HG03442 (cell line): Measurements from ENCODE around the gene NPAS3.

Source experiments
- ATAC-seq: cut with Tn5 transposase; IDR thresholded peaks from one replicate; pipeline ENCODE4 v1.9.1; 2021; ENCODE audit warnings: mild to moderate bottlenecking, moderate library complexity; ENCODE audit not compliant: unreplicated experiment

The NPAS3 gene

DNA sequence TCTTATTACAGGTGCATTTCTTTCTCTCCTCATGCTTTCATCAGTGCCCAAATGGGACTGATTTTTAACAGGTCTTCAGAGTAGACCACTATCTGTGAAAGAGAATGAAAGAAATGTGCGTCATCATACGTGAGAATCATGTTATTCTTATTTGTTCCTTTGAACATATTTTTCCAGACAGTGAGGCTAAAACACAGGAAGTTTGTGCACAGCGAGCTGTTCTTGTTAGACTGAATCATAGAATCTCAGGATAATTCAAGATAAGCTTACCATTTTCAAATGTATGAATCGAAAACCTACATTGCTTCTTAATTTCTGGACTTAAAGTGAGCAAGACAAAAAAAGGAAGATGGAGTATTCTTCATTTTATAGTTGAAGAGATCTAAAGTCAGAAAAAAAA, 629.1 kb downstream of the NPAS3 start:
- no peak for ATAC-seq

DNA sequence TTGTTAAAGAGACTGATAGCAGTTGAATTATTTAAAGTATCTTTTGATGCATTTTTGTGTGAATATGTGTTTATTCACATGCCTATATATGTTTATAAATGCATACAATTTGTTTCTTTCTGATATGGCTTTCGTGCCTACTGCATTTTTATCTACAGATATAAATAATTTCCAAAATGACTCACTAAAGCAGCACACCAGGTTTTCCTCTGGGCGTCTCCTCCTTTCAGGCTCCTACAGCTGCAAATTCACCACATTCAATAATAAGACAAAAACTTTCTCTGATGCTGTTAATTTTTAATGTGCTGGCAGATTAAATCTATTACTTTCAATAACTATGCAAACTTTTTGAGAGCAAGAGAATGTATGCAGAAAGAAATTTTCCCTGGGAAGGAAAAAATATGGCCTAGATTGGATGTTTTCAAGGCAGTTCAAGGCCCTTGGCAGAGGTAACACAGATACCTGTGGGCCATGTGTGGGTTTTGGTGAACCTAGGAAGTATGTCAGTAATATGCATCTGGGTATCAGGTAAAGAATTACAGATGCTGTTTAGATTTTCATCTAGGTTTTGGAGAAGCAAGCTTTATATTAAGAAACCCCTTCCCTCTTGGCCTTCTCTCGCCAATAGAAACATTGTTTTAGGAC, 630.4 kb downstream of the NPAS3 start:
- no peak for ATAC-seq

DNA sequence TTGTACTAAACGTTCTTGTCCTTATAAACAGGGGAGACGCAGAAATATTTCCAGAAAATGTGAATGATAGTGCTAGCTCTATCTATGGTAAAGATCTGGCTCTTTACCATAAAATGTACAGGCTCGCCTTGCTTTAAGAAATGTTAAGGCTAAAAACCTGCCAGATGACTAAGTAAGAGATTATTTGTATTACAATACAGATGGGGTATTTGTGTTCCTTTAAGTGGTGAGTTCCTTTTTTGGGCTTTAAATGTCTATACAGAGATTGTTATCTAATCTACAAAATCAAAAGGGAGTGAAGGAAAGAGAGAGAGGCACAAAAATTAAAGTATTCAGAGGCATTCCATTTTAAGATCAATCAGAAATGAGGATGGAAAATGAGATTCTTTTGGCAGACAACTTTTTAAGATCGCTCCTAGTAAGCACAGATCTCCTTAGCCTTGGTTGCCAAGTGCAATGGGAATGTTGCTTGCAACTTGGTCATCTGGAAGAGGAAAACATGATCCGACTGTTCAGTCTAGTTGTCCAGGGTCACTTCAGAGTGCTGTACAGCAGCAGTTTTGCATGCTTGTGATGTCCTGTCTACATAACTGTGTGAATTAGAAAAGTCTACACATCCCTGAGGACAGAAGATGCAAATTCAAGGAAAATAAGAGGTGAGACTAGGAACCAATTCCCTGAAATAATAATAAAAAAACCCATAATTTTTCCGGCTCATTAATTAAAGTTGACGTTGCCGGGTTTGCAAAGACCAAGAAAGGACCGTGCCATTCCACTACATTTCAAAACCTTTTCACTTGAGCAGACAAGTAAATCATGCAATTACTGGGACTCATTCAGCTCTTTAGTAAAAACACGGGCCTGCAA, 631.4 kb downstream of the NPAS3 start:
- no peak for ATAC-seq

DNA sequence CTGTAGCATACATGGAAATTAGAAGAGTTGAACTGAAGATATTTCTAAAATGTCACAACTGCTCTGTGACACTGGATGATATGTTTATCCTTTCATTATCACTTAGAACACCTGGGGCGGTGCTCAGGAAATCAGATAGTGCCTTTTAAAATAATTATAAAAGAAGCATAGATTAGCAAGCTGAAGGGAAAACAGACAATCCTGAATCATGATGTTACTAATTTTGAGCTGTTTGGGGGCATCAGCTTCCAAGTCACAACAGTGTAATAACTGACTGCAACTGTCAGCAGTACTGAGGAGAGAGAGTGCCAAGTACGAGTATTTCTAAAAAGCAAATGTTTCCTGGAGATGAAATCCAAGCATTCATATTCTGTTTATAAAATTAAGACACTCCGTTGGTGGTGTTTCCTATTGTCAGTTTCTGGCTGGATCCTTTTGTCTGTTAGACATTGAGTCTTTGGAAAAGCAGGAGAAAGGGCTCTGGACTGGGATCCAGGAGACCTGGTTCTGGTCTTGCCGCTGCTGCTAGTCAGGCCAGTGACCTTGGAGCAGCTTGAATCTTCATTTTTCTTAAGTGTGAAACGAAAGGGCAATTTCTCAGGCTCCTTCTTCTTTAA, 632.1 kb downstream of the NPAS3 start:
- no peak for ATAC-seq

DNA sequence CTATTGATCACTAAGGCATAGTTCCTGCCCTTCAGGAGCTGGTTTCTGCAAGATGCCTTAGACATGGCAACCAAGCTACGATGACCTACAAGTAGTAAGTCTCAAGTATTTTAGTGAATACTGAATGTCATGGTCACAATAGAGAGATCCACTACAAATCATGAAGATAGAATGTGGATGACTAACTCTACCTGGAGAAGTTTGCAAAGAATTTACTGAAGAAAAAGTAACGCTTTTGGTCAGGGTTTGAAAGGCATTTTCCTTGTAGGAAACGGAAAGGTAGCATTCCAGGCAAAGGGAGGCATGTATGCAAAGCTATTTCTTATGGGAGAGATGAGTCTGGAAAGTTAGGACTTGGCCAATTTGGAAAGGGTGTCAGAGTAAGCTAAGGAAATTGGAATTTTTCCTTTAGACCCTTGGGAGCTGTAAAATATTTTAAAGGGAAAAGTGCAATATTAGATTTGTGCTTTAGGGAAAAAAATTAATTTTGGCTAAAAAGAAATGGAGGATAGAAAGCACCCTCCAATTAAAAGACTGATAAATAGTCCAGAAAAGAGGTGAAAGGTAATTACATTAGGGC, 634.7 kb downstream of the NPAS3 start:
- ATAC-seq = no peak

DNA sequence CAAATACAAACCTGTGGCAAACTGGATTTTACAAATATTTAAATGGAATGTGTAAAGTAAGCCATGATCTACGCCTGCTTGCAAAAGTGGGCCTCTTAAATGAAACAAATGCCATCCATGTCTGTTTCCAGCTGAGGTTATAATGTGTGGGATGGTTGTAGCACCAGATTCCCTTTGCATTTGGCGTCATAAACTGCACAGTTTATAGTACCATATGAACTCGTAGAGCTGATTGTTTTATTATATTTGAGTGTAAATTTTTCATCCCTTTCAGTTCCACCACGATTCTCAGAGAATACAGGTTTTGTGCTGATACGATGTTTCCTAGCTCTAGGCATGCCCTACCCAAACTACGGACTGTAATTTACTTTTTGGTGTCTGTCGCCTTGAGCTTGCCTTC, 637.3 kb downstream of the NPAS3 start:
- no peak for ATAC-seq

DNA sequence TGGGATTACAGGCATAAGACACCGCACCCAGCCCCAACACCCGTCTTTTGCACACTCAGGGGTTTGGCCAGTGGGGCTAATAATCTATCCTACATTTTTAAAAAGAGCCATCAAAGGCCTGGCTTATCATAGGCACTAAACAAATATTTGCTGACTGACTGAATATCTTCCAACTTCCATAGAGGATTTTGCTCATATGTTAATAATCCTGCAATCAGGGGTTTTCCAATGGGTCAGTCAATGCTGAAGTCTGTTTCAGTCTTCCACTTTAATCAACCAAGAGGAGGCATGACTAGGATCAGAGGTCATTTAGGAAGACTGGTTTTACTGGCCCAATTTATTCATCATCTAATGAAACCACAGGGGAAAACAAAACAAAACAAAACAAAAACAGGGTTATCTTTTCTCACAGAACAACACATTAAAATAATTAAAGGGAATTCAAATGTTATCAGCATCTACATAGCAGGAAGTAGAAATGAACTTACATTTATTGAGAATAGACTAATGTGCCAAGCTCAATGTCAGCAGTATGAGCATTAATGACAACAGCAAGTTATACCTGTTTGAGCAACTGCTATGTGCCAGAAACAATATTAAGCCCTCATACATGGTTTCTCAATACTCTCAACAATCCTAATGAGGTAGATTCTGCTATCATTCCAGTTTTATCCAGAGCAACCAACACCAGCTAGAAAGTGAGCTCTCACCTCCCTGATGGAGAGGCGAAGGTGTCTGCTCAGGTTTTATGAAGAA, 640.0 kb downstream of the NPAS3 start:
- no peak for ATAC-seq

DNA sequence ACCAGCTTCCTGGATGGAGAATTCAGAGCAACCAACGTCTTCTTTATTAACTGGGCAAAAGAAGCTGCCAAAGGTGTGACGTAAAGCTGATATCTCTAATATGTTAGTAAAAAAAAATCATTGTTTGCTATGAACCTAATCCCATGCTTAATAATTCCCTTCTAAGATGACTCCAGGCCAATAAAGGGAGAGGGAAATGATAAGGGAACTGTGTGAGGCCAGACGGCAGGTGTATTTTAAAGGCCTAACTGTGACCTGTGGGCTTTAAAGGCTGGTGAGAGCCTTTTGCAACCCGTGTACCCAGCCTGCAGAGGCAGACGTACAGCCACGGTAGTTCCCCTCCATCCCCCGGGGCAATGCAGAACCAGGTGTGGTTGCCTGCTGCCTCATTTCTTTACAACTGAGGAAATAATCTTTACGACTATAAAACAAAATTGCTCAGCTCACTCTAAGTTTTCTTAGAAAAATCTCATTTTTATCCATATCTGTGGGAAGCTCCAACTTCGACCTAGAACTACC, 641.6 kb downstream of the NPAS3 start:
- ATAC-seq = no peak

DNA sequence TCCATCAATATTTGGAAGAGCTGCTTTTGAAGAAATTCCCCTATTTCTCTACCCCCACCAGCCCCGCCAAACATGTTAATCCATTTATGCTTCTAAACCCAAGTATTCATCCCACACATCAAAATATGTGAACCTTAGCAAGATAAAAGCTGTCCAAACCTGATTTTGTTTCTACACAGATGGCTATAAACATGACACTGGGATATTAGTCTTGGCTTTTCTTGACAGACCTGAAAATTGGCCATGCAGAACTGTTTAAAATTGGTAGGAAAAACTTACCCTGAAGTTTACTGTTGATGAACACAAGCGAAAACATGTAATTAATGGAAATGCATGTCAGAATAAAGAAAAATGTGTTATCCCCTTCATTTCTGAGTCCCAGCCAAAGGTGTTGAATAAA, 642.2 kb downstream of the NPAS3 start:
- no peak for ATAC-seq

DNA sequence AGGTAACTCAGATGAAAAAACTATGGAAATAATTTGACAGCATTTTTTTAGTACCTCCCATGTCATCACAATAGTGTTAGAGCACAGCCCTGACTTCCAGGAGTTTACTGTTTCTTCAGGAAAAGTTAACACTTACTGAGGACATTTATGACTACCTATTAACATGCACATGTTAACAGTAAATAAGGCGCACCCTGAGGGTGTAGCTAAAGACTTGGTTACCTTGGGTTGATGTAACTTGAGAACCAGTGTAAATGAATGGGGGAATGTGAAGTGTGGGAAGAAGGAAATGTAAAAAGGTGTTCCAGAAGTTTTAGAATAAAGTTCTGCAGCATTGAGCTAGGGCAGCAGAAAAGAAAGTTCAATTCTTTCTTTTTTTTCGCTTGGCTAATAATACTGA, 646.0 kb downstream of the NPAS3 start:
- ATAC-seq = no peak

DNA sequence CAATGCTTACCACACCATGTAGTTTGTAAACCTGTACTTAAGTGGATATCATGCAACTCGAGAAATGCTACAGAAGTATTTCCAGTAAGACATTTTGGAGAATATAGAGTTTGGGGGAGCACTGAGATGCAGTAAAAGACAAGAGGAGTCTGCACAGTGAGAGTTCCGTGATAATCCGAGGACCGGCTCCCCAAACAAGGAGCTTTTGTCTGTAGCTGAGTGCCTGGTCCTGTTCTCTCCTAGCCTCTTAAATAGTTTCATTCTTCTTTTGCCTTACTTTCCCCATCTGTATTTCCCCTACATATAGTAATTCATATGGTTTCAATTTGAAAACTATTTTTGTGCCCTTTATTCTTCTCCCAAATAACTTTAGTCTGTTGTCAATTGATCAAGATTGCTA, 648.1 kb downstream of the NPAS3 start:
- no peak for ATAC-seq

DNA sequence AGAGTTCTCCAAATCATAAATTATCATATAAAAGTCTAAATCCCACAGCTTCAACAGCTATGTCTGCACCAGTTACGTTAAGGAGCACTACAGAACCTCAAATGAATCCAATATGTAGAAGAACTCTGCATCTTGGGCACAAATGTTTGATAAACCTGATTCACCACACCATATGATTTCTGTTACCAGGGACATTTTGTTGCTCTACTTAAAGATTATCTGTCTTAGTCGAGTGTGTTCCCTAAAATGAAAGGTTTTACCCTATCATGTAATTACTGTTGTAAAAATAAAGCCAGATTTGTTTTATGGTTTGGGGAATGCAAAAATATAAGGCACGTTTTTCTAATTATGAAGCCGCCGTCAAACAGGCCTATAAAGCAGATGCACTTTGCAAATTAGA, 649.1 kb downstream of the NPAS3 start:
- ATAC-seq = no peak

DNA sequence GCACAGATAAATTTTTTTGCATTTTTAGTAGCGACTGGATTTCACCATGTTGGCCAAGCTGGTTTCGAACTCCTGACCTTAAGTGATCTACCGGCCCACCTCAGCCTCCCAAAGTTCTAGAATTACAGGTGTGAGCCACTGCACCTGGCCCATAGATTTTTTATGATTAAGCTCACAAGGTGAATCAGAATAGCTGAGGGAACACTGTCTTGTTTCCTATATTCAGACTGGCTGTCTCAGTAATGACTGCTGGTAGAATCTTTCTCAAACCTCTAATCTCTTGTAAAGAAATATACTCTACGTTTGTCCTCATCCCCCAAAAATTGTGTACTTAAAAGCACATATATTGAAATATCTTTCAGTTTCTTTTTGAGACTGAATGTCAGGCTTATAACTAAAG, 650.1 kb downstream of the NPAS3 start:
- ATAC-seq = no peak

DNA sequence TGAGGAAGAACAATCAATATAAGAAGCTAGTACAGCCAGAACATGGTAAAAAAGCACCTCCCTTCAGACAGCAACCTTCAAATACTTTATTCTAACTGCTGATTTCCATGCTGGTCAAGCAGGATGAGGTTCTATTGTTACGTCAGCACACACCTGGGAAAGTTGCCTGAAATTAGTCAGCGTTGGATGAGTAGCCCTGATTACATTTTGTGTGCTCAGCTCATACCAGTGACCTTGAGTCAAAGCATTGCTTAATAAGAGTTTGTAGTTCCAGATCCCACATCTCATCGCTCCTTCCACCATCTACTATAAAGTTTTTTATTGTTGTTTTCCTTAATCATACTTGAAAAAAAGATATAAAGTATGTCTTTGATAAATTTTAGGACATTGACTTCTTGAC, 650.7 kb downstream of the NPAS3 start:
- no peak for ATAC-seq

DNA sequence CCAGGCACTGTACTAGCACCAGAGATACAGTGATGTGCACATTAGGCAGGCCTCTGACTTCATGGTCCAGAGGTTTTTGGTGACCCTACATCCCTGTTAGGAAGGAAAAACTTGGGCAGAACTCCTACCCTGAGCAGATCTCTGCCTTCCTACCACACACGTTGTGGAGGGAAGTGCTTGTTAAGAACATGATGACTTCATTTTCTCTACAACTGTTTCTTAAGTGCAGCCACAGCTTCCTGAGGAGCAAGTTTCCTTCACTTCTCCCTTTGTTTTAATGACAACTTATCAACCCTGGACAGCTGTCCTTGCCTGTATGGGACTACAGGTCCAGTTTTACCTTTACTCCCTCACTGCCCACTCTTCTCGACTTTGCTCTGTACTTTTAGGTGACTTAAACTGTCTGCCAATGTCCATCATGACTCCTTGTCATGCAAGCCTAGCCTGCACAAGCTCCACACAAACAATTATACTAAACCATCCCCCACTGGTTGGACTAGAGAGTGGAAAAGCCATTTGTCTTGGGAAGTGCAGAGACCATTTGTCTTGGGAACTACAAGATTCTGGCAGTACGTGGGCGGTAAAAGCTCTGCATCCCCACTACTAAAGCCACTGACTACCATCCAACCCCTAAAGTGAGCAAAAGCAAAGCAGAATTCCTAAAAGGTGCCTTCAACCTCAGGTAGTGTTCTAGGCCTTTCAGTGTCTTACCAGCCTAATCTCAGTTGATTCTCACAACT, 652.4 kb downstream of the NPAS3 start:
- ATAC-seq = no peak

DNA sequence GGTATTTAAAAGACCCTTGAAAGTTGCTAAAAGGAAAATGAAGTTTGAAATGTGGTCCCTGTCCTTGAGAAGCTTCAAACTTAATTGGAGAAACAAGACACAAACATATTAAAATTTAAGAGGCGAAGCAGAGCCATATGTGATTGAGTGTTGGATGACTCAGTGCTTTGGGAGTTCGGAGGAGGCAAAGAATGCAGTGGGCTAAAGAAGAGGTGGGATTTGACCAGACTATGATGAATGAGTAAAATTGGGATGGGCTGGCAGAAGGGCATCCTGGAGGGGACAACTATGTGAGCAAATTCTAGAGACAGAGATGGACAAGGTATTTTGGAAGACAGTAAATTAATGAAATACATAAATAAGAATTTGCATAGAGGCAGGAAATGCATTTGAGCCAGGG, 653.6 kb downstream of the NPAS3 start:
- no peak for ATAC-seq

DNA sequence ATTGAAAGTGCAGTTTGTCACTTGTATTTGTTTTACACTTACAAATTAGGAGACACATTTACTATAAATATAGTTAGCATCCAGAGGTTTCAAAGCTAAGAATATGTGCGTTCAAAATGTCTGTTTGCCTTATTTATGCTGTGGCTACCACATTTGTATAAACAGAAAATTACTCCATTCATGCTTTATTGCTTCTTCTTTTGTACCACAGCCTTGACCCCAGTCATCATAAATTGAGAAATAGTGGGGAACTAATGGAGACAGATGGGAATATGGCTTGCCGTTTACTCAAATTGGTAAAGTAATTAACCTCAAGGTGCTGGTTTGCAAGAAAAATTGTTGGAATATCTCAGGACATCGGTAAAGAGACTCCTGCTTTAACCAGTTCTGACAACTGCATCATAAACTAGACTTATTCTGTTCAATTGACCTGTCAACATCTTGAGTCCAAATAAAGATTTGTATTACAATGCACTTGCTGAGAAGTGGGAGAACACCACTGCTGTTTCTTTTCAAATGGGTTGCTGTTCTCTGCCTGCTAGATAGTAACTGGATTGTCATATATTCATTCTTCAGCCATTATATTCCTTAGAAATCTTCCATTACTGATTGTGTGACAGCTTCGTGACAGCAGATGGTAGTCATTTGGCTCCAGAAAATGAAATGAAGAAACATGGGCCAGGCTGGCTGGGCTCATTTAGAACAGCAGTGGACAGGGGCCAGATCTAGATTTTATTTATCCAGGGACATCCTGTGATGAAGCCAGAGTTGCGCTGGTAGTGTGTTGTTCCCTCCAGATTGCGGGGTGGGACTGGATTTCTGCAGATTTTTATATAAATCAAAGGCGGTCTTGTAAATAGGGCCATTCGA, 657.8 kb downstream of the NPAS3 start:
- ATAC-seq = no peak

DNA sequence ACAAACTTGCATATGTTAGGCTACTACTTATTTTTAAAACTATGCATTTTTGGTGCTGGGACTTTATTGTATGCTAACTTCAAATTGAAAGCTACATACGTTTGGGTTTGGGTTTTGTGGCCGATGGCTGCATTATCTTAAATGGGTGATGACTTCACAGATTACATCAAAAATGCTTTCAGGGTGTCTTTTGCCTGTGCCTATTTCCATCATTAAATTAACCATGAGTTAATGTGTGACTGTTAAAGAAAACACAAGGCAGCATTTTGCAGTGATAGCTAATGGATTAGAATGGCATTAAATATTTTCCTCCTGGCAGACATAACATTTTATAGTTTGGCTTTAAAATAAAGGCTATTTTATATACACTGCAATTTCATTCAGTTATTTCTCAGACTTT, 659.9 kb downstream of the NPAS3 start:
- no peak for ATAC-seq

DNA sequence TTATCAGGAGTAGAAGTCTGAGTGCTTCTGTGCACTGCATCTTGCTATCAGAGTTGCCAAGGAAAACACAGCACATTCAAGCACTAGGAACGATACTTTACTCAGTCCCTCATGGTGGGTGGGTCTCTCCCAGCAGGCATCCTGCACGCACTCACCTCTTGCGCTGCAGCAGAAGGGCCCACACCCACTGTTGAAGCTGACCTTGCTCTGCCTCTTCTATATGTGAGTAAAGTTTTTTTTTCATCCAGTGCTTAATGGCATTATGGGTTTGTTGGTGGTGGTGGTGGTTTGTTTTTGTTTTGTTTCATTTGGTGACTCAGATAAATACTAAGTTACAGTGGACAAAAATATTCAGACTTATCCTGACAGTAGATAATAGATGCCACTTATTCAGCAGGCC, 663.7 kb downstream of the NPAS3 start:
- ATAC-seq = no peak
